HepG2 (cell line): ENCODE results near the gene BCAS1. TPM values are rescaled to one million over a fixed set of nuclear protein-coding genes. Genes with fewer than 3 reads are reported as not detected.

Source experiments
- ASH2L ChIP-seq: fragments of 300-600, 200-600 bp; sonication (generic); IDR thresholded peaks from 2 replicates; pipeline ENCODE4 v1.7.0; 2017; ENCODE audit warnings: low read depth, mild to moderate bottlenecking, moderate library complexity, mixed read lengths, low read length; ENCODE audit not compliant: insufficient read length
- ETS1 ChIP-seq: sonication (generic); formaldehyde crosslinking; IDR thresholded peaks from 2 replicates; pipeline ENCODE4 v1.4.0; 2020; ENCODE audit warnings: missing genetic modification reagents
- FOXP1 ChIP-seq, 2 experiments: fragments of 450-650 bp in 1 of 2; IDR thresholded peaks; 2 replicates each; pipeline ENCODE4 v1.6.1; 2017 to 2018; ENCODE audit warnings: antibody characterized with exemption in 1 of 2
- FOXP4 ChIP-seq: sonication (generic); formaldehyde crosslinking; IDR thresholded peaks from 2 replicates; pipeline ENCODE4 v1.4.0; 2020; ENCODE audit warnings: missing genetic modification reagents
- KDM3A ChIP-seq: IDR thresholded peaks from 2 replicates; pipeline ENCODE4 v1.6.1; 2018; ENCODE audit warnings: low read depth, missing compliant biosample characterization
- POLR2A ChIP-seq, 2 experiments: IDR thresholded peaks; 2 replicates each; pipeline ENCODE4 v1.6.1; 2011; ENCODE audit warnings: low read depth in 2 of 2, low read length in 2 of 2, mild to moderate bottlenecking in 1 of 2, moderate library complexity in 1 of 2; ENCODE audit not compliant: insufficient read depth in 1 of 2
- SIX4 ChIP-seq: sonication (generic); formaldehyde crosslinking; IDR thresholded peaks from 2 replicates; pipeline ENCODE4 v1.4.0; 2020; ENCODE audit warnings: missing genetic modification reagents
- THAP8 ChIP-seq: sonication (generic); formaldehyde crosslinking; IDR thresholded peaks from 2 replicates; pipeline ENCODE4 v1.5.1; 2020; ENCODE audit warnings: missing genetic modification reagents, mild to moderate bottlenecking, borderline replicate concordance
- ZFP36 ChIP-seq: fragments of 150-350 bp; IDR thresholded peaks from 2 replicates; pipeline ENCODE4 v1.6.1; 2018; ENCODE audit warnings: borderline replicate concordance, low read length, low read depth; ENCODE audit not compliant: partially characterized antibody
- ZKSCAN5 ChIP-seq: sonication (generic); formaldehyde crosslinking; IDR thresholded peaks from 2 replicates; pipeline ENCODE4 v1.5.1; 2020; ENCODE audit warnings: mild to moderate bottlenecking, missing genetic modification reagents
- ZNF274 ChIP-seq: sonication (generic); formaldehyde crosslinking; IDR thresholded peaks from 2 replicates; pipeline ENCODE4 v1.5.1; 2020; ENCODE audit warnings: mild to moderate bottlenecking, missing genetic modification reagents
- ZNF44 ChIP-seq: sonication (generic); formaldehyde crosslinking; IDR thresholded peaks from 2 replicates; pipeline ENCODE4 v1.5.1; 2020; ENCODE audit warnings: mild to moderate bottlenecking, missing genetic modification reagents
- polyA plus RNA-seq, 8 experiments: library from polyadenylated mRNA; depleted of rRNA in 3 of 8; stranded (reverse) in 7 of 8; unstranded in 1 of 8; fragments of >200 nt; fragmentation: Illumina TruSeq in 4 of 8; extraction: Trizol in 4 of 8; gene quantifications; 2 replicates each; pipeline versions ENCODE4 v1.2.1 to v1.2.3, GENCODE V29; 2011 to 2016; ENCODE audit warnings: low read depth in 4 of 8, missing spikeins in 1 of 8, mixed read lengths in 1 of 8; ENCODE audit not compliant: insufficient read depth in 1 of 8
- total RNA-seq, 5 experiments: library from RNA; depleted of rRNA; stranded (reverse); fragments of >200 nt; fragmentation: Illumina TruSeq; extraction: Trizol; gene quantifications; 2 replicates each; pipeline ENCODE4 v1.2.3, GENCODE V29; 2016; ENCODE audit warnings: low read depth in 1 of 5
- TF ChIP-seq, protein P1 (sequence below): sonication (generic); formaldehyde crosslinking; IDR thresholded peaks from 2 replicates; pipeline ENCODE4 v1.4.0; 2020; ENCODE audit warnings: missing genetic modification reagents
- TF ChIP-seq, protein P2 (sequence below): sonication (generic); formaldehyde crosslinking; IDR thresholded peaks from 2 replicates; pipeline ENCODE4 v1.4.0; 2020; ENCODE audit warnings: mild to moderate bottlenecking, missing genetic modification reagents
- TF ChIP-seq, protein P3 (sequence below): sonication (generic); formaldehyde crosslinking; IDR thresholded peaks from 2 replicates; pipeline ENCODE4 v1.4.0; 2020; ENCODE audit warnings: missing genetic modification reagents
- TF ChIP-seq, protein P4 (sequence below): IDR thresholded peaks from 2 replicates; pipeline ENCODE4 v1.6.1; 2012; ENCODE audit warnings: low read depth, low read length, improper control_type of control experiment

The BCAS1 gene
- total and polyA plus RNA-seq, 2 of the 13 experiments (the other 11 are each of a cell fraction or from before 2014, with no cell fraction given) = 0.55 to 0.91 TPM

GRCh38 chr20:53926428-53927028 is 143.9 kb downstream of the BCAS1 start (continued):
- TF ChIP-seq, protein P1, sequence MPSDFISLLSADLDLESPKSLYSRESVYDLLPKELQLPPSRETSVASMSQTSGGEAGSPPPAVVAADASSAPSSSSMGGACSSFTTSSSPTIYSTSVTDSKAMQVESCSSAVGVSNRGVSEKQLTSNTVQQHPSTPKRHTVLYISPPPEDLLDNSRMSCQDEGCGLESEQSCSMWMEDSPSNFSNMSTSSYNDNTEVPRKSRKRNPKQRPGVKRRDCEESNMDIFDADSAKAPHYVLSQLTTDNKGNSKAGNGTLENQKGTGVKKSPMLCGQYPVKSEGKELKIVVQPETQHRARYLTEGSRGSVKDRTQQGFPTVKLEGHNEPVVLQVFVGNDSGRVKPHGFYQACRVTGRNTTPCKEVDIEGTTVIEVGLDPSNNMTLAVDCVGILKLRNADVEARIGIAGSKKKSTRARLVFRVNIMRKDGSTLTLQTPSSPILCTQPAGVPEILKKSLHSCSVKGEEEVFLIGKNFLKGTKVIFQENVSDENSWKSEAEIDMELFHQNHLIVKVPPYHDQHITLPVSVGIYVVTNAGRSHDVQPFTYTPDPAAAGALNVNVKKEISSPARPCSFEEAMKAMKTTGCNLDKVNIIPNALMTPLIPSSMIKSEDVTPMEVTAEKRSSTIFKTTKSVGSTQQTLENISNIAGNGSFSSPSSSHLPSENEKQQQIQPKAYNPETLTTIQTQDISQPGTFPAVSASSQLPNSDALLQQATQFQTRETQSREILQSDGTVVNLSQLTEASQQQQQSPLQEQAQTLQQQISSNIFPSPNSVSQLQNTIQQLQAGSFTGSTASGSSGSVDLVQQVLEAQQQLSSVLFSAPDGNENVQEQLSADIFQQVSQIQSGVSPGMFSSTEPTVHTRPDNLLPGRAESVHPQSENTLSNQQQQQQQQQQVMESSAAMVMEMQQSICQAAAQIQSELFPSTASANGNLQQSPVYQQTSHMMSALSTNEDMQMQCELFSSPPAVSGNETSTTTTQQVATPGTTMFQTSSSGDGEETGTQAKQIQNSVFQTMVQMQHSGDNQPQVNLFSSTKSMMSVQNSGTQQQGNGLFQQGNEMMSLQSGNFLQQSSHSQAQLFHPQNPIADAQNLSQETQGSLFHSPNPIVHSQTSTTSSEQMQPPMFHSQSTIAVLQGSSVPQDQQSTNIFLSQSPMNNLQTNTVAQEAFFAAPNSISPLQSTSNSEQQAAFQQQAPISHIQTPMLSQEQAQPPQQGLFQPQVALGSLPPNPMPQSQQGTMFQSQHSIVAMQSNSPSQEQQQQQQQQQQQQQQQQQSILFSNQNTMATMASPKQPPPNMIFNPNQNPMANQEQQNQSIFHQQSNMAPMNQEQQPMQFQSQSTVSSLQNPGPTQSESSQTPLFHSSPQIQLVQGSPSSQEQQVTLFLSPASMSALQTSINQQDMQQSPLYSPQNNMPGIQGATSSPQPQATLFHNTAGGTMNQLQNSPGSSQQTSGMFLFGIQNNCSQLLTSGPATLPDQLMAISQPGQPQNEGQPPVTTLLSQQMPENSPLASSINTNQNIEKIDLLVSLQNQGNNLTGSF (CRISPR knock-in tag) = peak; percentile 29; the same call in 1 of the 2 replicates
- TF ChIP-seq, protein P2, sequence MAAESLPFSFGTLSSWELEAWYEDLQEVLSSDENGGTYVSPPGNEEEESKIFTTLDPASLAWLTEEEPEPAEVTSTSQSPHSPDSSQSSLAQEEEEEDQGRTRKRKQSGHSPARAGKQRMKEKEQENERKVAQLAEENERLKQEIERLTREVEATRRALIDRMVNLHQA (CRISPR knock-in tag) = no peak
- TF ChIP-seq ASH2L (no peak), ZKSCAN5 (CRISPR knock-in tag) (no peak), ZFP36 (no peak), ETS1 (CRISPR knock-in tag) (no peak), THAP8 (no peak), SIX4 (CRISPR knock-in tag) (0 out of 2 replicates have a peak, but pooled peaks have one; percentile 33), ZNF274 (CRISPR knock-in tag) (no peak), KDM3A (CRISPR knock-in tag) (0 out of 2 replicates have a peak, but pooled peaks have one; percentile 33), FOXP1 (IDR thresholded peaks at IDR 0.05) (peak; percentile 82), FOXP1 (CRISPR knock-in tag; IDR thresholded peaks at IDR 0.05) (peak; percentile 88), FOXP4 (CRISPR knock-in tag) (peak; percentile 89), ZNF44 (0 out of 2 replicates have a peak, but pooled peaks have one; percentile 51), POLR2A (IDR thresholded peaks at IDR 0.05; ENCODE audit: insufficient read depth in 1 of 2, low read depth in 2 of 2, low read length in 2 of 2) (0 out of 4 replicates have a peak, but pooled peaks of 1 of the 2 experiments have one; percentile 25)
- TF ChIP-seq, protein P3, sequence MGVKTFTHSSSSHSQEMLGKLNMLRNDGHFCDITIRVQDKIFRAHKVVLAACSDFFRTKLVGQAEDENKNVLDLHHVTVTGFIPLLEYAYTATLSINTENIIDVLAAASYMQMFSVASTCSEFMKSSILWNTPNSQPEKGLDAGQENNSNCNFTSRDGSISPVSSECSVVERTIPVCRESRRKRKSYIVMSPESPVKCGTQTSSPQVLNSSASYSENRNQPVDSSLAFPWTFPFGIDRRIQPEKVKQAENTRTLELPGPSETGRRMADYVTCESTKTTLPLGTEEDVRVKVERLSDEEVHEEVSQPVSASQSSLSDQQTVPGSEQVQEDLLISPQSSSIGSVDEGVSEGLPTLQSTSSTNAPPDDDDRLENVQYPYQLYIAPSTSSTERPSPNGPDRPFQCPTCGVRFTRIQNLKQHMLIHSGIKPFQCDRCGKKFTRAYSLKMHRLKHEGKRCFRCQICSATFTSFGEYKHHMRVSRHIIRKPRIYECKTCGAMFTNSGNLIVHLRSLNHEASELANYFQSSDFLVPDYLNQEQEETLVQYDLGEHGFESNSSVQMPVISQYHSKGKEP (CRISPR knock-in tag) = no peak
- TF ChIP-seq, protein P4, sequence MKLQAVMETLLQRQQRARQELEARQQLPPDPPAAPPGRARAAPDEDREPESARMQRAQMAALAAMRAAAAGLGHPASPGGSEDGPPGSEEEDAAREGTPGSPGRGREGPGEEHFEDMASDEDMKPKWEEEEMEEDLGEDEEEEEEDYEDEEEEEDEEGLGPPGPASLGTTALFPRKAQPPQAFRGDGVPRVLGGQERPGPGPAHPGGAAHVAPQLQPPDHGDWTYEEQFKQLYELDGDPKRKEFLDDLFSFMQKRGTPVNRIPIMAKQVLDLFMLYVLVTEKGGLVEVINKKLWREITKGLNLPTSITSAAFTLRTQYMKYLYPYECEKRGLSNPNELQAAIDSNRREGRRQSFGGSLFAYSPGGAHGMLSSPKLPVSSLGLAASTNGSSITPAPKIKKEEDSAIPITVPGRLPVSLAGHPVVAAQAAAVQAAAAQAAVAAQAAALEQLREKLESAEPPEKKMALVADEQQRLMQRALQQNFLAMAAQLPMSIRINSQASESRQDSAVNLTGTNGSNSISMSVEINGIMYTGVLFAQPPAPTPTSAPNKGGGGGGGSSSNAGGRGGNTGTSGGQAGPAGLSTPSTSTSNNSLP = peak; percentile 83
